SK-MEL-5 (cell line): ENCODE results near the gene ARHGAP27. TPM values are rescaled to one million over a fixed set of nuclear protein-coding genes. Genes with fewer than 3 reads are reported as not detected.

Experiments used
- DNase-seq: peaks from one replicate; pipeline ENCODE4 v3.0.0-alpha.2; 2016; ENCODE audit warnings: low read depth, low spot score
- in situ Hi-C: cut with HindIII; loops from 2 replicates; pipeline ENCODE4 v1.10.0; 2016; ENCODE audit warnings: low sequenced_read_pairs, high pct_unique_total_duplicates, low pct_unique_long_range_greater_than_20kb
- total RNA-seq: library from RNA; depleted of rRNA; stranded (reverse); fragments of >200 nt; shearing (Covaris generic); gene quantifications from 2 replicates; pipeline ENCODE4 v1.2.3, GENCODE V29; 2014

ARHGAP27 gene
- total RNA-seq, 1 experiment from 2014 or later: 2.2 TPM

- in situ Hi-C loops: no loop called here
- no peak for DNase-seq
These were observed 4.2 kb upstream of the ARHGAP27 start for GRCh38 chr17:45436625-45437464.

DNA sequence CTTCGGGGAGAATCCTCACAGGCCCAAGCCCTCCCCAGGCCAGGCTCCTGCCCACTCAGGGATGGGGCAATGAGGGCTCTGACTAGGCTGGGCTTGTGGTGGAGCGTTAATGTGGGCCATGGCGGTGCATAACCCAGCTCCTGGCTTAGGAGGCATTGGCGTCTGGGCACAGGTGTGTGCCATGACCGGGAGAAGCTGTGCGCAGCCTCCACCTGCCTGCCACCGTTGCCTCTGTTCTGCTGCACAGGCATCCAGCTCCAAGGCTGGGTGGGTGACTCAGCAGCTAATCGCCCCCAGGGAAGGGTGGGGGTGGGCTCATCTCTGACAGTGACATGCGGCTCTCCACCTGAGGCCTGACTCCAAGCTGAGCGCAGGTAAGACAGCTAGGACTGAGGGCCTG, 3.5 kb upstream of the ARHGAP27 start:
- no peak for DNase-seq

DNA sequence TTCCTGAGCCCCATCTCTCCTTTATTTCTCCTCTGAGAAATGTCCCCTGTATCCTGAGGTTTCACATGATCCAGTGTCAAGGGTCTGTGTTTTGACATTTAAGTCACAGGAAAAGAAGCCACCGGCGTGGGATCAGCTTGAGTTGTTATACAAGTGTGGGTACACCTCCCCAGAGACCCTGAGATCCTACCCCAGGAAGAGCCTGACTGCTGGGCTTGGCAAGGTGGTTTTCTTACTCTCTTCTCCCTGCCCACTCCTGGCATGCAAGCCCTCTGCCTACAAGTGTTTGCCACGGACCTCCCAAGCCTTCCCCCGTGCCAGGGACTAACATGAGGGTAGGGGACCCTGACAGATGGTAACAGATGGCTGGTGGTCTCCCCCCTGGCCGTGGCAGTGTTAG, 2.8 kb upstream of the ARHGAP27 start:
- in situ Hi-C loops: no loop called here
- DNase-seq: no peak

More for the DNA sequence above, 3.5 kb upstream of the ARHGAP27 start:
- in situ Hi-C loops: no loop called here

GRCh38 chr17:45433159-45433535, 477 bp upstream of the ARHGAP27 start:
- DNase-seq: no peak
- in situ Hi-C loops: no loop called here

DNA sequence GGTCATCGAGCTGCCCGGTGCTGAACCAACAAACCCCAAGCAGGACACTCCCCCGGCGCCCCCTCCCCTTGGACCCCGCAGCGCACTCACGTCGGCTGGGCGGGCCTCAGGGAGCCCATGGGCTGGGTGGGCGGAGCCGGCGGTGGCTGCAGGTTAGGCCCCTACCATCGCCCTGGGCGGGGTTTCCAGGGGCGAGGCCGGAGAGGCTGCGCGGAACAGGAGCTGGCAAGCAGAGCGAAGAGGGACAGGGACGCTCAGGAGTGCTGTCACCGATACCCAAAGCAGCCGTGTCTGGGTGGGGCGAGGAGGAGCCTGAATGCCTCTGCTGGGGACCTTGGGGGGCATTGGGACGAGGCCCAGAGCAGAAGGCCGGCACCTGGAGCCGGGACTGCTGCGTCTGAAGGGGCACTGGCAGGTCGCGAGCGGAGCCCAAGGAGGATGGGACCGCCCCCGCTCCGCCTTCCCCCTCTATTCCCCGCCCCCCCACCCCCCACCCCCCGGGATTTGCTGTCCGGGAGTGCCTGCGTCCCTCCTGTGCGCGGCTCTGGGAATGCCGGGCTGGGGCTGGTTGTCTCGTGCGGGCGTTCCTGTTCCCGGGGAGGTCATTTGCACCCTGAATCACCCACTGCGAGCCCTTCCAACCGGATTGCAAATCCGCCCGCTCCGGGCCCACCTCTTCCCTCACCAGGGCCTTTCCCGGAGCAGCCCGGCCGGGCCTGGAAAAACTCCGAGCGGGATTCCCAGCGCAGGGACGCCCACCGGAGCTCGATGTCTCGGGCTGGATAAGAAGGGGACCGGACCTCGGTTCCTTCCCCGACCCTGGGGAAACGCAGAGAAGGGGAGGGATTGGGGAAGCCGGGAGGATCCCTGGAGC, 902 bp downstream of the ARHGAP27 start:
- peak; percentile 44 for DNase-seq
- in situ Hi-C loops: no loop called here

DNA sequence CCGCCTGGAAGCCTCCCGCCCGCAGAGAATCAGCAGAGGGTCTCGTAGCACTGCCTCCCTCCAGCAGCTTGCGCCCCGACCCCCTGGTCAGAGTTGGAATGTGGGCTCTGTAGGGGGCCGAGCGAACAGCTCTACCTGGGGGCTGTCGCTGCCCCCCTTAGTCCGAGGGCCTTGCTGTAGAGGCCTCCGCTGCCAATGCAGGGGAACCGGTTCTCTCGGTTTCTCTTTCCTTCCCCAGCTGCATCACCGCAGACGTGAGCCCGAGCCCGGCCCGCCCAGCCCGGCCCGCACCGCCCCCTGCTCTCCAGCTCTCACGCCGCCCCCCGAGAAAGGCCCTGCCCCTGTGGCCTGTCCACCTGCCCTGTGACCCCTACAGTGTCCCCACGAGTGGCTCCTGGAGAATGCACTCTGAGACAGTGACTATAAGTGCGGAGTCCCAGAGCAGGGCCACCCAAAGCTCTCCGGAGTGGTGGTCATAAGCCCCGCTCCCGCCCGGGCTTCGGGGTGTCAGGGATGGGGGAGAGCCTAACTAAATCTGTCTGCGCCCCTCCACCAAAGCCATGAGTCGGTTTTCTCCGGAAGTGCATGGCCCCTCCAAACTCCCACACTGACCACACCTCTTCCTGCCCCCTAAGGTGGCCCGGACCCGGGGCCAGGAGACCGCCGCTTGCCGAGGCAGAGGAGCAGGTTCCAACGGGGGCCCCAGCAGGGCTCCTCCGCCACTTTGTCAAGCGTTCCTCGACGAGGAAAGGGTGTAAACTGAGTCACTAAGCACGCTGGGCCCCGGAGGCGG, 1.7 kb downstream of the ARHGAP27 start:
- no peak for DNase-seq
- in situ Hi-C loops: no loop called here

- DNase-seq: no peak
- in situ Hi-C loops: no loop called here
These were observed 2.5 kb downstream of the ARHGAP27 start for GRCh38 chr17:45430006-45430737.

DNA sequence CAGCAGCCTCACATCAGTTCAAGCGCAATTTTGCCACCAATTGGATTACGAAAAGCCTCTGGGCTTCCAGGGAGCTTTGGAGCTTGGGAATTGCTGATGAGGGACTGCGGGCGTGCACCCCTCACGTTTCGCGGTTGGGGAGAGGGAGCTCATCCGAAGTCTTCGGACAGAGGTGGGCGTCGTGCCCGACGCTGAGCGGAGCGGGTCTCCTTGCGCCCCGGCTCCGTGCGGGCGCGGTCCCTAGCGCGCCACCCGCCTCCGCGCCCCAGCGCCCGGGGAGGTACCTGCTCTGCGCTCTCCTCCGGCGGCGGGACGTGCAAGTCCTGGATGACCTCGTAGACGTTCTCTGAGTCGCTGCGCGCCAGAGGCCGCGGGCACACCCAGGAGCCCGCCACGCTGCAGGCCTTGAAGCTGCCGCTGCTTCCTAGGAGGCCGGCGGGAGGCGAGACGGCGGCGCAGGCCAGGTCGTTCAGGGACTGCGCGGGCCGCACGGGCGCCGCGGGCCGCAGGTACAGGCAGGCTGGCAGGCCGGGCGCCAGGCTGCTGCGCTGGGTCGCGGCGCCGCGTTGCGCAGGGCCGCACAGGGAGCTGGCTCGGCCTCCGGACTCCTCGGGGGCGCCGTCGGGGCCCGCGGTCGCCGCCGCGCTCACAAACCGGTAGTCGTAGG, 3.2 kb downstream of the ARHGAP27 start:
- no peak for DNase-seq
- in situ Hi-C loops: no loop called here

GRCh38 chr17:45428931-45429338, 3.7 kb downstream of the ARHGAP27 start:
- DNase-seq: no peak
- in situ Hi-C loops: no loop called here

DNA sequence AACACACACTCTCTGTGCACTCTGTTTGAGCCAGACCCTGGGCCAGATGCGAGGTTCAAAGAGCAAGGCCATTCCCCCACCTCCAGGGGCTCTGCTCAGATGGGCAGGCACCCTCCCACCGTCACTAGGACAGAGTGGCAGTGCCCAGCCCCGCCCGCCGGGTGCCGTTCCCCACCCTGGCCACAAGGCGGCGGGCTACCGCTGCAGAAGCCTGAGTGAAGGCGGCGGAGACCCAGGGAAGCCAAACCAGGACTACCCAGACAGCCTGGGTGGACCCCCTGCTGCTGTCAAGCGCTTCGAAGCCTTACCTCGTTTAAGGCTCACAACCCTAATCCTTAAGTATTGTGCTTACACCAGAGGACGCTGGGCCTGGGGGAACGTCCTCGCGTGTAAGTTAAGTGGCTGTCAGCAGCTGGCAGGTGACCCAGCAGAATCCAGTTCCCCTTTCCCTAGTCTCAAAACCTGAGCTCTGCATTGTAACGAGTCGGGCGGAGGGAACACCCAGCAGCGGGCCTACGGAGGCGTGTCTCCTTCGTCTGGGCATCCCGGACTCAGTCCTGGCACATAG, 4.5 kb downstream of the ARHGAP27 start:
- in situ Hi-C loops: no loop called here

GRCh38 chr17:45427181-45427835, 5.4 kb downstream of the ARHGAP27 start:
- in situ Hi-C loops: no loop called here
- DNase-seq: no peak

More for the DNA sequence above, 4.5 kb downstream of the ARHGAP27 start:
- DNase-seq: peak; percentile 65

DNA sequence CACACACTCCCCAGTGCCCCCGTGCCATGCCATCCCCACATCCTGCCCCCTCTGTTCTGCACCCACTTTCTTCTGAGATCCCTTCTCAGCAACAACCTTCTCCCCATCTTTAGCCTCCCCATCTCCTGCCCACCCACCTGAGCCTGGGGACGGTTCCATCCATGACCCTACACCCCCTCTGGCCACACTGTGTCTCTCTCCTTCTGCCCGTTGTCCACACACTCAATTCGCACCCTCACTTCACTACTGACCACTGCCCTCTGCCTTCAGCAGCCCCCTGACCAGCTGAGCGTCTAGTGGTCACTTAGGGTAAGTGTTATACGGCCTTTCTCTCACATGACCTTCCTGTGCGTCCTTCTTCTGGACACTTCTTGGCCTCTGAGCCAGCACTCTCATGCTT, 6.1 kb downstream of the ARHGAP27 start:
- no peak for DNase-seq
- in situ Hi-C loops: no loop called here

- in situ Hi-C loops: no loop called here
- no peak for DNase-seq
These were observed 6.7 kb downstream of the ARHGAP27 start for GRCh38 chr17:45425984-45426413.

- peak; percentile 87 for DNase-seq
- in situ Hi-C loops: no loop called here
These were observed 7.3 kb downstream of the ARHGAP27 start for GRCh38 chr17:45425125-45425983.

- in situ Hi-C loops: no loop called here
- no peak for DNase-seq
These were observed 7.9 kb downstream of the ARHGAP27 start for GRCh38 chr17:45424769-45425124.
